Measurements from ENCODE around the gene RNF40.

Gene RNF40

DNA sequence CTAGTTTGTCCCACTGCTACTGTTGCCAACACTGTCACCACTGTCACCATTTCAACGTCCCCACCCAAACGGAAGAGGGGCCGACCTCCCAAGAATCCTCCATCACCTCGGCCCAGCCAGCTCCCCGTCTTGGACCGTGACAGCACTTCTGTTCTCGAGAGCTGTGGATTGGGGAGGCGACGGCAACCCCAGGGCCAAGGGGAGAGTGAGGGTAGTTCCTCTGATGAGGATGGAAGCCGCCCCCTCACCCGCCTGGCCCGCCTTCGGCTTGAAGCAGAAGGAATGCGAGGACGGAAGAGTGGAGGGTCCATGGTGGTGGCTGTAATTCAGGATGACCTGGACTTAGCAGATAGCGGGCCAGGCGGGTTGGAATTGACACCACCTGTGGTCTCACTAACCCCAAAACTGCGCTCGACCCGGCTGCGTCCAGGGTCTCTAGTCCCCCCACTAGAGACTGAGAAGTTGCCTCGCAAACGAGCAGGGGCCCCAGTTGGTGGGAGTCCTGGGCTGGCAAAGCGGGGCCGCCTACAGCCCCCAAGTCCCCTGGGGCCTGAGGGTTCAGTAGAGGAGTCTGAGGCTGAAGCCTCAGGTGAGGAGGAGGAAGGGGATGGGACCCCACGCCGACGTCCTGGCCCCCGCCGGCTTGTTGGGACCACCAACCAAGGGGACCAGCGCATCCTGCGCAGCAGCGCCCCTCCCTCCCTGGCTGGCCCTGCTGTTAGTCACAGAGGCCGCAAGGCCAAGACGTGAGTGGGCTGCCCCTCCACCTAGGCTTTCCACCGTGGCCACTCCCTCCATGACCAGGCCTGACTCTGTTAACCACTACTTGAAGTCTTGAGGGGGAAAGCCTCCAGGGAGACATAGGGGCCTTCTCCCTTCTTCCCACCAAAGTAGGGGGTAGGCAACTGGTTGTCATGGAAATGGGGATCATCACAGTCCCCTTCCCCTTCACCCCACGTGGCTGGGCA is 22.9 kb upstream of the RNF40 start:
- no peak for DNase-seq (ENCODE audit: low read depth, low spot score)
- peak overlapping the region; percentile 100 for H3K27ac ChIP-seq

GRCh38 chr16:30740364-30741251 is 21.5 kb upstream of the RNF40 start:
- H3K27ac ChIP-seq: peak overlapping the region; percentile 100
- peak; percentile 95 for DNase-seq (ENCODE audit: low read depth, low spot score)

- peak; percentile 100 for DNase-seq (ENCODE audit: low read depth, low spot score)
- H3K27ac ChIP-seq: peak overlapping the region; percentile 100
Observed at GRCh38 chr16:30741461-30741914, 20.6 kb upstream of the RNF40 start.

- DNase-seq (ENCODE audit: low read depth, low spot score): no peak
- peak overlapping the region; percentile 100 for H3K27ac ChIP-seq
Observed at GRCh38 chr16:30743716-30744115, 18.4 kb upstream of the RNF40 start.

DNA sequence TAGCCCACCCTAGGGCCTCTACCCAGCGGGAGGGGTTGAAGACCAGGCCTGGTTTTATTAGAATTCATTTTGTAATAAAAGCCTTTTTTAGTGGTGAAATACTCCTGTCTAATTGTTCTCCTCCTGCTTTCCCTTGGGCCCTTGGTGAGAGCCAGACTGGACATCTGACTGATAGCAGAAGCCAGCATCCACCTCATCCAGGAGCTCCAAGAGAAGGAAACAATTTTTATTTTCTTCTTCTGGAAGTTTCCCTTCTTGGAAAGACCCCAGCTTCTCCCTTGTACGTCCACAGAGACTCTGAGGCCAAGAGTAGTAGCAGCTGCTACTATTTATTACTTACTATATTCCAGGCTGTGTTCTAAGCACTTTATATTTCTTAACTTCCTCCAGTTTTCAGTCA is 17.9 kb upstream of the RNF40 start:
- DNase-seq (ENCODE audit: low read depth, low spot score): no peak
- H3K27ac ChIP-seq: peak overlapping the region; percentile 100

GRCh38 chr16:30745082-30745481 is 17.0 kb upstream of the RNF40 start:
- DNase-seq (ENCODE audit: low read depth, low spot score): no peak

DNA sequence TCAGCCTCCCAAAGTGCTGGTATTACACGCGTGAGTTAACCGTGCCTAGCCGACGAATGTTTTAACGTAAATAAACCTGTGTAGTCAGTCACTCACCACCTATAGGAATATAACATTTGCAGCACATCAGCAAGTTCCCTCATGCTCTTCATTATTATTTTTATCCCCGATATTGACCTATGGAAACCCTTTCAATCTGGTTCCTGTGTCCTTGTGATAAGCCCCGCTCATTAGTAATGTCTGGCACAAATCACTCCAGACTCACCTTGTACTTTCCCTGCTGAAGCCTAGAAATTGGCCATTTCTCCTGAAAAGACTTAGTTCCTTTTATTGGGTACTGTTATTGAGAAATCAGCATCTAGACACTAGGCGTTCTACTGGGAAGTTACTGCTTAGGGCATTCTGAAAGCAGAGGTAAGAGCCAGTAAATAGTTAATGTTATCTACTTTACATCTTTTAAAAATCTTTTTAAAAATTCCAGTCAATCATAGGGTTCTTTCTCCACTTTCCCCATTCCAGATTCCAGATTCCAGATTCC is 15.4 kb upstream of the RNF40 start:
- peak overlapping the region; percentile 69 for H3K27ac ChIP-seq
- DNase-seq (ENCODE audit: low read depth, low spot score): no peak

More at GRCh38 chr16:30745082-30745481, 17.0 kb upstream of the RNF40 start:
- peak overlapping the region; percentile 100 for H3K27ac ChIP-seq

- peak; percentile 16 for DNase-seq (ENCODE audit: low read depth, low spot score)
- H3K27ac ChIP-seq: peak overlapping the region; percentile 69
Observed at GRCh38 chr16:30747331-30747730, 14.8 kb upstream of the RNF40 start.

DNA sequence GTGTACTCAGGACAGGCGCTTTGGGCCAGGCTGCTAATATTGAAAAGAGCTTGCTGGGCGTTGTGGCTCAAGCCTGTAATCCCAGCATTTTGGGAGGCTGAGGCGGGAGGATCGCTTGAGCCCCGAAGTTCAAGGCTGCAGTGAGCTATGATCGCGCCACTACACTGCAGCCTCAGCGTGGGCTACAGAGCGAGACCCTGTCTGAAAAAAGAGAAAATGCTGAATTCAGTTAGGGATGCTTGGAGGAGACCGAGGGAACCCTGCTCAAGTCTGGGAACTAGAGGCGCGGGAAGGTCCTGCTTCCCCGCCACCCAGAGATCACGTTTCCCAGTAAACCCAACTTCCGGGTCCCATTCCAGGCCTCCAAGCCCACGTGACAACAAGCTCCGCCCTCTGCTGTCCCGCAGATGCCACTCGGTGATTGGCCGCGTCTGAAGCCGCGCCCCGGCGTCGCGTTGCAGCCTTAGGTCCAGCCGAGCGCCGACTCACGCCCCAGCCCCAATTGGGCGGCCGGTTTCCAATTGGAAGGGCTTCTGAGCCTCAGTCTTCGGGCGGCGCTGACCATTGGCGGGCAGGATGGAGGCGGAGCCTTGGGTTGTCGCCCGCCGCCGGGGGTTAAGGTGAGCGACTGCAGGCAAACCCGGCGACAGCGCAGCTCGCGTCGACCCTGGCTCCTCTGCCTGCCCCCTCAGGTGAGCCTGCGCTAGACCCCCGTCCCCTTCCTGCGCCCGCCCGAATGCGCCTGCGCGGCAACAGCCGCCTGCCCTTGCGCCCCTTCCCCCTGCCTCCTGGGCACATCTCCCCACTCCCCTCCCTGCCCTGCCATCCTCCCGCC is 14.1 kb upstream of the RNF40 start, which contains the start of gene PHKG2:
PHKG2 (plus strand) TSS at position 627 of the 835 bp plus-strand sequence. CDS start 396 bp downstream, outside the sequence.
- peak within 1 kb of the TSS; percentile 69 for H3K27ac ChIP-seq
- DNase-seq (ENCODE audit: low read depth, low spot score): peak; percentile 94

- H3K27ac ChIP-seq: peak overlapping the region; percentile 69
- no peak for DNase-seq (ENCODE audit: low read depth, low spot score)
Observed at GRCh38 chr16:30748634-30749445, 13.3 kb upstream of the RNF40 start.

DNA sequence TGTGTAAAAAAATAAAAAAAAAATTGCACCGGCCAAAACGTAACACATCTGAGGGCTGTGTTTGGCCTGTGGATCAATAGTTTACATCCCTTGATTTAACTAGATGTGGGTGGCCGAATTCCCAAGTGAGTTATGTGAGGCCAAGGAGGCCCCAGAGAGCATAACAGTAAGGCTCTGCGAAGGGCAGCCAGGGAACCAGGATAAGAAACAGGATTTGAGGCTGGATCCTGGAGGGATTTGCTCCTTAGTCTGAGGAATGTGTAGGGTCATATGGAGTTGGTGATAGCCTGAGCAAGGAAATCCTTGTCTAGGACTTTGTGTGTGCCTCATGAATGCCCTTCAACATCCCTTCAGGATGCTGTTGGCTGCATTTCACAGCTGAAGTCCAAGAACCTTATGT is 11.9 kb upstream of the RNF40 start:
- H3K27ac ChIP-seq: no peak overlapping the region
- no peak for DNase-seq (ENCODE audit: low read depth, low spot score)

DNA sequence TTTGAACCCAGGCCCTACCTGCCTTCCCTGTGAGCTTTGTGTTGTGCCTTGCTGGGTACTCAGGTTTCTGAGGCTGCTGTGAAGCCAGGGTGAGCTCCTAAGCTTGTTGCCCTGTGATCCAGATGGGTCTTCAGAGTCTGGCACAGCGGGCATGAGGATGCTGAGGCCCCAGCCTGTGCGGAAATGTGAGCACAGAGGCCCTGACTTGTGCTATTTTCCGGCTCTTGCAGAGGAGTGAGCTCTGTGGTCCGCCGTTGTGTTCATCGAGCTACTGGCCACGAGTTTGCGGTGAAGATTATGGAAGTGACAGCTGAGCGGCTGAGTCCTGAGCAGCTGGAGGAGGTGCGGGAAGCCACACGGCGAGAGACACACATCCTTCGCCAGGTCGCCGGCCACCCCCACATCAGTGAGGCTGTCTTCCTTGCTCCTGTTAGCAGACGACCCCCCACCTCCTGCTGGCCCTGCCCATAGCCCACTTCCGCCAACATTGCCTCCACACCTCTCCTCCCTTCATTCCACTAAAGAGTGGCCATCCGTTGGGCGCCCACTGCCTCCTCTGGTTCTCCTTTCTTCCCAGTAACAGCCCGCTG is 11.2 kb upstream of the RNF40 start:
- no peak for DNase-seq (ENCODE audit: low read depth, low spot score)
- H3K27ac ChIP-seq: no peak overlapping the region

DNA sequence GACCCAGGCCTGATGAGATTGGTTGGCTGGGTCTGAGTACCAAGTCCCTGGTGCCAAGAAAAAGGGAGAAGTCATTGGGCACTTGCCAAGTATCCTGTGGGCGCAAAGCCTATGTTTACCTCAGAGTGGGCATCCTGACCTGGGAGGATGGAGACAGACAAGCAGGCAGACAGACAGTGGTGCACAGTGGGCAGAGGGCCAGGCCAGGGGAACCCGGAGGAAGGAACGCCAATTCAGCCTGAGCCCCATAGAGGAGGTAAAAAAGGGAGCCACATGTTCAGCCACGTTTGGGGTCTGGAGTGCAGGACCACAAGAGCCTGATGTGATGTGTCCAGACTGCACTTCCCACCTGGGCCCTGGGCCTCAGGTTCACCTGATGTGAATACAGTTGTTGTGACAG is 8.5 kb upstream of the RNF40 start:
- H3K27ac ChIP-seq: no peak overlapping the region
- DNase-seq (ENCODE audit: low read depth, low spot score): no peak

DNA sequence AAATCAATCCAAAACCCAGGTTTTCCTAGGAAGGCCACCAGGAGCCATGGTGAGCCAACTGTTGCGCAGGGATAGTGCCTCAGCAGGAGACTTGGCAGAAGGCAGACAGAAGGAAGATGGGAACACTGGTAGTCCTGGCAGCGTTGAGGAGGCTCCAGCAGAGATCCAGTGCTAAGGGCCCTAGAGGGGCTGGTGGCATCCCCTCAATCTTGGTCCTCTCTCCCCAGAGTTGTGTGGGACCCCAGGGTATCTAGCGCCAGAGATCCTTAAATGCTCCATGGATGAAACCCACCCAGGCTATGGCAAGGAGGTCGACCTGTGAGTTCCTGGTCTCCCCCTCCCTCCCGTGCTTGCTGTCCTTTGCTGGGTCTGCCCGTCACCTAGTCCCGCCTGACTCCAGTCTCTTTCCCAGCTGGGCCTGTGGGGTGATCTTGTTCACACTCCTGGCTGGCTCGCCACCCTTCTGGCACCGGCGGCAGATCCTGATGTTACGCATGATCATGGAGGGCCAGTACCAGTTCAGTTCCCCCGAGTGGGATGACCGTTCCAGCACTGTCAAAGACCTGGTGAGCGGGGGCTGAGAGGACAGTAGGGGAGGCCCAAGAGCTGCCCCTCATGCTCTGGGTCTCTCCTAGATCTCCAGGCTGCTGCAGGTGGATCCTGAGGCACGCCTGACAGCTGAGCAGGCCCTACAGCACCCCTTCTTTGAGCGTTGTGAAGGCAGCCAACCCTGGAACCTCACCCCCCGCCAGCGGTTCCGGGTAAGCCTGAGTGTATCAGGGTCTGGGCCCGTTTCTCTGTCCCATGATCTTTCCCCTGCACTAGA is 6.0 kb upstream of the RNF40 start:
- no peak overlapping the region for H3K27ac ChIP-seq
- DNase-seq (ENCODE audit: low read depth, low spot score): no peak

- DNase-seq (ENCODE audit: low read depth, low spot score): no peak
Observed at GRCh38 chr16:30756781-30757100, 5.4 kb upstream of the RNF40 start.

DNA sequence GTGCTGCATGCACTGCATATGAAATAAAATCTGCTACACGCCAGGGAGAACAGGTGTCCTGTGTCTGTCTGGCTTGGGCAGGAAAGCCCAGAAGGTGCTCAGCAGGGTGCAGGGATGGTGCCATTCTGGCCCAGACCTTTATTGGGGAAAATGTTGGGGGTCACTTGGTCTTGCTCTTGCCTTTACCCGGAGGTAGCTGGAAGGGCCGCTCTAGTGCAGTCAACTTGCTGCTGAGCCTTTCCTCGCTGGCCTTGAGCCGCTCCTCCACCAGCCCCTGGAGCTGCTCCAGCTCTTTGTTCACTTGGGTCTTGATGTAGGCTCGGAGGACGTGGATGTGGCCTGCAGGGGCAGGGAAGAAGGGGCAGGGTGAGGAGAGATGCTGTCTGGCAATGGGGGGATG is 4.8 kb upstream of the RNF40 start:
- no peak for DNase-seq (ENCODE audit: low read depth, low spot score)
- no peak overlapping the region for H3K27ac ChIP-seq

More at GRCh38 chr16:30756781-30757100, 5.4 kb upstream of the RNF40 start:
- no peak overlapping the region for H3K27ac ChIP-seq

GRCh38 chr16:30758988-30759491 is 3.1 kb upstream of the RNF40 start:
- no peak for DNase-seq (ENCODE audit: low read depth, low spot score)
- no peak overlapping the region for H3K27ac ChIP-seq

Data from epithelial cell of prostate (primary cell).